Activated naive CD8-positive, alpha-beta T cell treated with anti-CD3 and anti-CD28 coated beads, Interleukin-2, amount 50 U/mL, for 24 hours (primary cell): ENCODE measurements around the gene TSPO2.
A peak's percentile ranks its signal among the peaks of the same experiment; 100 is the strongest.

Source experiments
- ATAC-seq: fragments of 150-1000 bp; cut with Tn5 transposase; one replicate; pipeline ENCODE4 v1.10.0; 2021
- DNase-seq: peaks from one replicate; pipeline ENCODE4 v3.0.0; 2021
- H3K27ac Mint-ChIP-seq: one replicate; pipeline ENCODE4 v1.8.0; 2021; ENCODE audit warnings: mild to moderate bottlenecking, mixed read lengths
- H3K27me3 Mint-ChIP-seq: one replicate; pipeline ENCODE4 v1.8.0; 2021; ENCODE audit warnings: mixed read lengths
- H3K36me3 Mint-ChIP-seq: one replicate; pipeline ENCODE4 v1.8.0; 2021; ENCODE audit warnings: low read depth, mixed read lengths
- H3K4me1 Mint-ChIP-seq: one replicate; pipeline ENCODE4 v1.8.0; 2021; ENCODE audit warnings: mixed read lengths
- H3K4me3 Mint-ChIP-seq: one replicate; pipeline ENCODE4 v1.8.0; 2021; ENCODE audit warnings: mild to moderate bottlenecking, moderate library complexity, mixed read lengths
- H3K9me3 Mint-ChIP-seq: one replicate; pipeline ENCODE4 v1.8.0; 2021; ENCODE audit warnings: mixed read lengths

TSPO2 gene

DNA sequence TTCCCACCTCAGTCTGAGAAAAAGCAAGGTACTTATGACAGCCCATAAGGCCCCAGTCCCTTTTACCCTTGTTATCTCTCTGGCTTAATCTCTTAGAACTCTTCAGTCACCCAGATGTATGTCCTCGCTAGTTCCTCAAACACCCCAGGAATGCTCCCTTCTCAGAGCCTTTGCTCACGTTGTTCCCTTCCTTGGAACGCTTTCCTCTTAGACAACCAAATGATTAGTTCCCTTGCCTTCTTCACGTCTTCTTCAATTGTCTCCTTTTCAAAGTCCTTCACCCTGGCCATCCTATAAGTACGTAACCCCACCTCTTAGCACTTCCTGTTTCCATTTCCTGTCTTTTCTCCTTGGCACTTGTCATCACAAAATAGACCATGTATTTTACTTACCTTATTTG is 9.6 kb downstream of the TSPO2 start:
- Mint-ChIP-seq H3K4me3 (no peak overlapping the region), H3K36me3 (peaks cover 5% of the 10 kb centered on the region), H3K9me3 (no peaks in the 10 kb centered on the region), H3K27me3 (no peaks in the 10 kb centered on the region), H3K4me1 (peaks cover 15% of the 10 kb centered on the region), H3K27ac (peak overlapping the region; percentile 70)
- ATAC-seq = no peak
- no peak for DNase-seq

- Mint-ChIP-seq H3K27me3 (no peaks in the 10 kb centered on the region), H3K27ac (peak within 1 kb of the TSS; percentile 70), H3K9me3 (no peaks in the 10 kb centered on the region), H3K4me1 (peaks cover 15% of the 10 kb centered on the region), H3K36me3 (peaks cover 5% of the 10 kb centered on the region), H3K4me3 (no peak within 1 kb of the TSS)
- ATAC-seq = no peak
- no peak for DNase-seq
Measured at GRCh38 chr6:41053041-41053440, 10.8 kb downstream of the TSPO2 start, which contains the start of gene APOBEC2. Gene APOBEC2, plus strand, starts transcription at chr6:41053202. Its CDS starts 146 bp downstream, at chr6:41053348.

DNA sequence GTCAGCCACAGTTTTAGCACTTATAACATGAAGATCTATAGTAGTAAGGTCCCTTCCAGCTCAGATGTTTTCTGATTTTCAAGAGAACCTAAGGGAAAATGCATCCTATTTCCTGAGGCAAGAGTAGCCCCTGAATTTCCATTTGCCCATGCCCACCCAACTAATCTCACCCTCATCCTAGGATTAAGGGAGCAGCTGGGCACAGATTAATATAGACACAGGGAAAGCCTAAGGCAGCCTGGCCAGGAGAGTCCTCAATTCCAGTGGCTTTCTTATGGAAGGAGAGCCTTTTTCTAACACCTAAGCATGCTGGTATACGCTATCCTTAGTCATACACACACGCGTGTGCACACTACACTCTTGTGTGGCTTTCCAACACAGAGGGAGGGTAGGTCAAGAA is 12.2 kb downstream of the TSPO2 start:
- Mint-ChIP-seq H3K9me3 (no peaks in the 10 kb centered on the region), H3K27me3 (no peaks in the 10 kb centered on the region), H3K4me1 (peaks cover 19% of the 10 kb centered on the region), H3K36me3 (peaks cover 5% of the 10 kb centered on the region), H3K27ac (no peak overlapping the region), H3K4me3 (no peak overlapping the region)
- no peak for ATAC-seq
- no peak for DNase-seq

GRCh38 chr6:41055149-41055548 is 12.9 kb downstream of the TSPO2 start:
- Mint-ChIP-seq H3K9me3 (no peaks in the 10 kb centered on the region), H3K4me1 (peaks cover 19% of the 10 kb centered on the region), H3K36me3 (peaks cover 7% of the 10 kb centered on the region), H3K27me3 (no peaks in the 10 kb centered on the region), H3K4me3 (no peak overlapping the region), H3K27ac (no peak overlapping the region)
- DNase-seq (no peak), ATAC-seq (no peak)

GRCh38 chr6:41056768-41057490 is 14.7 kb downstream of the TSPO2 start:
- Mint-ChIP-seq H3K27ac (no peak overlapping the region), H3K36me3 (peaks cover 8% of the 10 kb centered on the region)
- no peak for DNase-seq

DNA sequence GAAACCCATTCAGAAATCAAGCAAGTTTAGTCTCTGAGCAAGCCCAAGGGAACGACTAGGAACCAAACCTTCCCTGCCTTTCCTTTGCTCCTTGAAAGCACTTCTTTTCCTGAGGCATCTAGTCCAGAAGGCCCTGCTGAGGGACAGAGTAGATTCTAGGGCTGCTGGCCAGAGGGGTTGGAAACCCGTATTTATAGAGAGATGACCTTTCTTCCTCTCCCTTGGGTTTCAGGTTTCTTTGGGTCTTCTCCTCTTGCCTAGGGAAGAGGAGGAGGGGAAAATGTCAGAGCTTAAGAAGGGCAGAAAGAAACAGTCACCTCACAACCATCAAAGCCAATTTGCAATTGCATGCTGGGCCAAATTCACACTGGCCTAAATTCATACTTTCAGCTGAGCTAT is 16.5 kb downstream of the TSPO2 start:
- Mint-ChIP-seq H3K27me3 (no peaks in the 10 kb centered on the region), H3K27ac (no peak overlapping the region), H3K36me3 (peaks cover 15% of the 10 kb centered on the region), H3K9me3 (no peaks in the 10 kb centered on the region), H3K4me1 (peaks cover 5% of the 10 kb centered on the region), H3K4me3 (no peak overlapping the region)
- DNase-seq (no peak), ATAC-seq (no peak)

More at GRCh38 chr6:41056768-41057490, 14.7 kb downstream of the TSPO2 start:
- Mint-ChIP-seq H3K4me3 (no peak overlapping the region), H3K9me3 (no peaks in the 10 kb centered on the region), H3K27me3 (no peaks in the 10 kb centered on the region), H3K4me1 (peaks cover 14% of the 10 kb centered on the region)
- ATAC-seq = no peak

DNA sequence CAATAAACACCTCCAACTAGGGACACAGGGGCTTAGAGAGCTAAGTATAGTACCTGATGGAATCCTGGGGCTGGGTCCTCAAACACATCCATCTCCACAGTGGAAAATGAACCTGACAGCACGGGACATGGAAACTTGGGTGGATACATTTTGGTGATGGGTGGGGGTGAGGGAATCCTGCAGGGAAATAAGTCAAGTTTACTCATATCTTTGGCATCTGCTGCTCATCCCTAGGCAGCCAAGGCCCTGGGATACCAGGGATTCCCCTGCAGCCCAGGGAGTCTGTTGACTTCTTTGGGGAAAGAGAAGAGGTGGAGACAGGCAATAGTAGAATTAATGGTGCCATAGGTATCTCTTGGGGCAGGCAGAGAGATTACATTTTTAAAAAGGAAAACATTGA is 17.3 kb downstream of the TSPO2 start:
- ATAC-seq (no peak), DNase-seq (no peak)
- Mint-ChIP-seq H3K27ac (no peak overlapping the region), H3K36me3 (peaks cover 21% of the 10 kb centered on the region), H3K4me3 (no peak overlapping the region), H3K9me3 (no peaks in the 10 kb centered on the region), H3K4me1 (peaks cover 8% of the 10 kb centered on the region), H3K27me3 (no peaks in the 10 kb centered on the region)

DNA sequence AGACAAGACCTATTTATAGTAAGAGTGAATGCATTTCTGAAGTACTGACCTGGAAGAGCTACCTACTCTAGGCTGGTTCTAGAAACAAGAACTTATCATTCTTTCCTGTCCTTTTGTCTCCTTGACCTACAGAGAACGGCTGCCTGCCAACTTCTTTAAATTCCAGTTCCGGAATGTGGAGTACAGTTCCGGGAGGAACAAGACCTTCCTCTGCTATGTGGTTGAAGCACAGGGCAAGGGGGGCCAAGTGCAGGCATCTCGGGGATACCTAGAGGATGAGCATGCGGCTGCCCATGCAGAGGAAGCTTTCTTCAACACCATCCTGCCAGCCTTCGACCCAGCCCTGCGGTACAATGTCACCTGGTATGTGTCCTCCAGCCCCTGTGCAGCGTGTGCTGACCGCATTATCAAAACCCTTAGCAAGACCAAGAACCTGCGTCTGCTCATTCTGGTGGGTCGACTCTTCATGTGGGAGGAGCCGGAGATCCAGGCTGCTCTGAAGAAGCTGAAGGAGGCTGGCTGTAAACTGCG is 19.0 kb downstream of the TSPO2 start:
- DNase-seq (no peak), ATAC-seq (no peak)
- Mint-ChIP-seq H3K27ac (no peak overlapping the region), H3K4me1 (peaks cover 11% of the 10 kb centered on the region), H3K9me3 (no peaks in the 10 kb centered on the region), H3K36me3 (peaks cover 33% of the 10 kb centered on the region), H3K4me3 (no peak overlapping the region), H3K27me3 (no peaks in the 10 kb centered on the region)

DNA sequence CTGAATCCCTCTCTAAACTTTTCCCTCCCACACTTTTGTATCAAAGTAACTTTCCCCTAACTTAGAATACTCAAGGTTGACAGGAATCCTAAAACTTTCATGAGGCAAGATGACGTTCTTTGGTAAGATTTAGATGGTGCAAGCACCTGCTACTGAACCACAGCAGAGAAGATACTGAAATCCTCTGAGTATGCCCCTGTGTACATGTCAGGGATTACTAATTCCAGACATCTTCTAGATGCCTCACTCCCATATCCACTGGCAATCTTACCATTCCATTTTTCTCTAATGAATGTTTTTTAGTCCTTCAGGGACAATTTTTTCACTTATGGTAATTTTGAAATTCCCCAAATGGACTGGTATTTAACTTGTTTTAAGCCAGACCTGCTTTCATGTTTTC is 19.8 kb downstream of the TSPO2 start:
- Mint-ChIP-seq H3K27ac (no peak overlapping the region), H3K9me3 (no peaks in the 10 kb centered on the region), H3K4me3 (no peak overlapping the region), H3K36me3 (peaks cover 40% of the 10 kb centered on the region), H3K4me1 (peaks cover 17% of the 10 kb centered on the region), H3K27me3 (no peaks in the 10 kb centered on the region)
- no peak for DNase-seq
- ATAC-seq = no peak

DNA sequence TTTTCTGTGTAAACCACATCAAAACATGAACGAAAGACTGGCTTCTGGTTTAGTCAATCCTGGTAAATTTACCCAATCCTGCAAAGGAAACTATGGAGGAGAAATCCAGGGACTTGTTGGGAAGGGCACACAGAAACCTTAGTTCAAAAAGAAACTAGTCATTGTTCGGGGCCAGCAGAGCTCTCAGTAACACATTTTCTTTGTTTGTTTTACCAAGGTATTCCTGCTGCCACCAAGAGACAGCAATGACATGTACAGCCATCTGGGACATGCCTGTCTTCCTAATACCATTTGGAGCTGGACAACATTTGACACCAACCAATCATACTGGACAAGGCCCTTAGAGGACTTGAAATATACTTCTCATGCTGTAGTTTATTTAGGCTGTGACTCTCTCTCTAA is 21.6 kb downstream of the TSPO2 start:
- Mint-ChIP-seq H3K9me3 (no peaks in the 10 kb centered on the region), H3K27me3 (no peaks in the 10 kb centered on the region), H3K27ac (no peak overlapping the region), H3K4me3 (no peak overlapping the region), H3K4me1 (peaks cover 12% of the 10 kb centered on the region), H3K36me3 (peaks cover 50% of the 10 kb centered on the region)
- no peak for DNase-seq
- ATAC-seq = no peak

GRCh38 chr6:41064841-41065240 is 22.6 kb downstream of the TSPO2 start:
- Mint-ChIP-seq H3K9me3 (no peaks in the 10 kb centered on the region), H3K27me3 (no peaks in the 10 kb centered on the region), H3K36me3 (peaks cover 56% of the 10 kb centered on the region), H3K4me1 (peaks cover 16% of the 10 kb centered on the region), H3K27ac (no peak overlapping the region), H3K4me3 (no peak overlapping the region)
- ATAC-seq = no peak
- DNase-seq = no peak

DNA sequence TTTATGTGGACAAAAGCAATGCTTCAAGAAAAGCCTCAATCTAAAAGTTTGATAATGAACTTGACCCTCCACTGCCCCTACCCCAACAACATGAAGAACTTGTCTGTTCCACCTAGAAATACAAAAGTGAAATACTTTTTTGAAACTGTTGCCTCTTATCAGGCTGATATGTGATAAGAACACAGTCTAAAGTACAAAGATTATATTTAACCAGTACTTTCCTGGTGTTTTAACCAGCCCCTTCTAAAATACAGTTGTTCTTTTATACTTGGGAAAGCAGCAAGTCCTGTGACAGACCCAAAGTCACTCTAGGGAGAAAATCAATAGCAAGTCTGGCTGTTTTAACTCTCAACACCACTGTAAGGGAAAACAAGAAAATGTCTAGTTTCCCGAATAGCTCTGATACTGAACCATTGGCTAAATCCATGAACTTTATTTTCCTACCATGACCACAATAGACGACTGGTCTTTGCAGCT is 23.3 kb downstream of the TSPO2 start:
- no peaks in the 10 kb centered on the region for H3K9me3 Mint-ChIP-seq
- H3K27ac Mint-ChIP-seq = no peak overlapping the region
- H3K4me3 Mint-ChIP-seq = no peak overlapping the region
- peaks cover 59% of the 10 kb centered on the region for H3K36me3 Mint-ChIP-seq
- H3K27me3 Mint-ChIP-seq = no peaks in the 10 kb centered on the region
- H3K4me1 Mint-ChIP-seq = peaks cover 19% of the 10 kb centered on the region
- no peak for ATAC-seq
- no peak for DNase-seq

DNA sequence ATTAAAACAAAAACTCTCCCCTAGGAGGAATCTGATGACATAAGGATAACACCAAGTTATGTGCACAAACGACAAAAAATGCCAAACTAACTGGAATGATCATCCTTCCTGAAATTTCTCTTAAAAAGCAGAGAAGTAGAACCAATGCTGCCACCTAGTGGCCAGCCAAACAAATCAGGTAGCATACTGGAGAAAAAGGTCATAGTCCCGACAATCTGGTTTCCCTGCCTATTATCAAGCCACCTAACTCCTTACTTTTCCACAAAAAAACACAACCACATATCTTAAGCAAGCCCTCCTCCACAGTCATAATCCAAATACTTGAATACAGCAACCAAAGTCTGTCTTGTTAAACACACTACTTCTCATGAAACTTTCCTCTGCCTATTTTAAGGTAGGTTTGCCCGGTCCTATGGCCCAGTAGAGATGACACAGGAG is 24.6 kb downstream of the TSPO2 start:
- DNase-seq (peak; percentile 72), ATAC-seq (no peak)
- no peak overlapping the region for H3K27ac Mint-ChIP-seq
- peaks cover 59% of the 10 kb centered on the region for H3K36me3 Mint-ChIP-seq
- H3K27me3 Mint-ChIP-seq = no peaks in the 10 kb centered on the region
- H3K4me1 Mint-ChIP-seq = peaks cover 28% of the 10 kb centered on the region
- no peaks in the 10 kb centered on the region for H3K9me3 Mint-ChIP-seq
- H3K4me3 Mint-ChIP-seq = no peak overlapping the region

GRCh38 chr6:41071501-41071922 is 29.2 kb downstream of the TSPO2 start:
- DNase-seq = no peak
- peak overlapping the region; percentile 92 for H3K4me3 Mint-ChIP-seq
- peaks cover 55% of the 10 kb centered on the region for H3K4me1 Mint-ChIP-seq

More at GRCh38 chr6:41071501-41071922, 29.2 kb downstream of the TSPO2 start:
- Mint-ChIP-seq H3K27me3 (no peaks in the 10 kb centered on the region), H3K27ac (peak overlapping the region; percentile 96), H3K9me3 (no peaks in the 10 kb centered on the region), H3K36me3 (peaks cover 43% of the 10 kb centered on the region)
- ATAC-seq = no peak
